ENCODE data around the gene KBTBD2.
"Not testable (repeated sequence)": the region's sequence is repeated elsewhere in the genome, so short reads cannot be mapped to it uniquely, and the experiment has no call there.

Gene KBTBD2

GRCh38 chr7:32850654-32851053 lies 40.9 kb downstream of the KBTBD2 start:
- DNase-seq = not testable (repeated sequence)

DNA sequence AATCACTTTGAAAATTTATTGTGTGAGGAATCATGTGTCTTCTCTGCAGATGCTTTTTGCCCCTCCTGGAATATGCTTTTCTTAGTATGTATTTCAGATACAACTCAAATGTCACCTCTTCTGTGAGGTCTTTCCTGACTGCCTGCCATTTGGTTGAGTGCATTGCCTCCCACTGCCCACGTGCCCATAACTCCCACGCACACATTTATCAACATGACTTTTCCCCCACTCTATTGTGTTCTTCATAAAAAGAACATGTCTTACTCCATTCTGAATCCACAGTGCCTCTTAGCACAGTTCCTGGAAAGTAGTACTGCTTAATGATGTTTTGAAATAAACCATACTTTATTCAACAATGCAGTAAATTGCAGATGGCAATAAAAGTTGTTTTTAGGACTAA lies 42.9 kb downstream of the KBTBD2 start:
- DNase-seq = not testable (repeated sequence)

GRCh38 chr7:32846630-32847225 lies 44.8 kb downstream of the KBTBD2 start:
- peak; percentile 76 to 82 for DNase-seq

- DNase-seq = not testable (repeated sequence)
Measured at GRCh38 chr7:32844748-32845147, 46.8 kb downstream of the KBTBD2 start.

DNA sequence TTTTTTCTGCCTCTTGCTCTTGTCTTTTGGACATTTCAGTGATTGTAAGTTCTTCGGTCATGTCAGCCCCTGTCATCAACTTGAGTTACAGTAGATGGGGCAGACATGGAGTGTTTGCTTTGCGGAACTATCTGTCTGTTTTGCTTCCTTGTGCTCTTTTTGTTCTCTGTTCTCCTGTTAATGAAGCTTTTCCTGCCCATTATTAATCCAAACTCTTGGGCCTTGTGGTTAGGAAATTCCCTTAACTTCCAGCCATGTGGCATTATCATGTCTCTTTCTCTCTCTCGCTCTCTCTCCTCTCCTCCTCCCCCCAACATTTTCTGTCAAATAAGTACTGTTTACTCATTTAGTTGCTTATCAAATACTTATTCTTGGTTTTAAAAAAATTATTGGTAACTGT lies 47.8 kb downstream of the KBTBD2 start:
- DNase-seq = not testable (repeated sequence)

DNA sequence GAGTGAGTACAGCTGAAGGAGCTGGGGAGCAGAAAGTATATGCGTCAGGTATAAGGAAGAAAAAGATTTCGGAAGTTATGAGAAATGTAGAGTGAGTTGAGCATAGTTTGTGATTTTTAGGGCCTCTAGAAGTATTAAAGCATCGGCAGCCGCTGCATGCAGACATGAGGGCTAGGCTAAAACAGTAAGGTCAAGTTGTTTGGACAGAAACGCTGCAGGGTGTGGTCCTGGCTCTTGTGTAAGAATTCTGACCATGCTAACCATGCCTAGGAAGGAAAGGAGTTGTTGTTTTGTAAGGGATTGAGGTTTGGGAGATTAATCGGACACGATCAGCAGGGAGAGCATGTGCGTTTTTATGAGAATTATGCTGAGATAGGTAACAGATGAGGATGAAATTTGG lies 51.7 kb downstream of the KBTBD2 start:
- not testable (repeated sequence) for DNase-seq

- DNase-seq = not testable (repeated sequence)
Measured at GRCh38 chr7:32828996-32829752, 62.4 kb downstream of the KBTBD2 start.

Data from inflammatory macrophage (primary cell).